Chondrocyte (in vitro differentiated cells): ENCODE measurements around the gene AMN1. TPM values are rescaled to one million over a fixed set of nuclear protein-coding genes. Genes with fewer than 3 reads are reported as not detected.
"Not testable (repeated sequence)": the region's sequence is repeated elsewhere in the genome, so short reads cannot be mapped to it uniquely, and the experiment has no call there.

Experiments
- DNase-seq: peaks from one replicate; pipeline ENCODE4 v3.0.0; 2021; ENCODE audit warnings: mixed read lengths, low spot score
- H3K27ac Mint-ChIP-seq: one replicate; pipeline ENCODE4 v1.8.0; 2021; ENCODE audit warnings: mild to moderate bottlenecking, moderate library complexity, mixed read lengths; ENCODE audit not compliant: unreplicated experiment
- H3K27me3 Mint-ChIP-seq: 2 replicates; pipeline ENCODE4 v1.8.0; 2021; ENCODE audit warnings: low read depth, mixed read lengths
- H3K36me3 Mint-ChIP-seq: 2 replicates; pipeline ENCODE4 v1.8.0; 2021; ENCODE audit warnings: low read depth, mixed read lengths
- H3K4me1 Mint-ChIP-seq: 2 replicates; pipeline ENCODE4 v1.8.0; 2021; ENCODE audit warnings: low read depth, mild to moderate bottlenecking, mixed read lengths
- H3K4me3 Mint-ChIP-seq: one replicate; pipeline ENCODE4 v1.8.0; 2021; ENCODE audit warnings: mild to moderate bottlenecking, moderate library complexity, mixed read lengths; ENCODE audit not compliant: unreplicated experiment
- H3K9me3 Mint-ChIP-seq: 2 replicates; pipeline ENCODE4 v1.8.0; 2021; ENCODE audit warnings: low read depth, mixed read lengths
- CTCF ChIP-seq: fragments of 200-600 bp; sonication (generic); IDR thresholded peaks from 2 replicates; pipeline ENCODE4 v1.5.0; 2021; ENCODE audit warnings: antibody characterized with exemption, mild to moderate bottlenecking, moderate library complexity
- total RNA-seq: library from RNA; stranded (reverse); gene quantifications from 3 replicates; pipeline ENCODE4 v1.2.1, GENCODE V29; 2021

The AMN1 gene
- total RNA-seq, 1 donor from 2014 or later, result 6.6 TPM

- H3K27ac Mint-ChIP-seq, result no peak overlapping the region
- H3K4me1 Mint-ChIP-seq, result no peaks in the 10 kb centered on the region
- no peak for TF ChIP-seq CTCF
- peaks cover 2% of the 10 kb centered on the region for H3K27me3 Mint-ChIP-seq
- H3K36me3 Mint-ChIP-seq, result no peaks in the 10 kb centered on the region
- no peak overlapping the region for H3K4me3 Mint-ChIP-seq
- DNase-seq, result no peak
- H3K9me3 Mint-ChIP-seq, result peaks cover 9% of the 10 kb centered on the region
Observed at GRCh38 chr12:31768046-31768445, 39.2 kb upstream of the AMN1 start.

GRCh38 chr12:31765931-31766330, 37.1 kb upstream of the AMN1 start:
- Mint-ChIP-seq H3K27ac (no peak overlapping the region), H3K4me1 (no peaks in the 10 kb centered on the region), H3K9me3 (peaks cover 7% of the 10 kb centered on the region), H3K36me3 (no peaks in the 10 kb centered on the region), H3K27me3 (no peaks in the 10 kb centered on the region), H3K4me3 (no peak overlapping the region)
- TF ChIP-seq CTCF, result no peak
- no peak for DNase-seq

GRCh38 chr12:31759632-31760459, 31.0 kb upstream of the AMN1 start:
- Mint-ChIP-seq H3K4me3 (no peak overlapping the region), H3K4me1 (no peaks in the 10 kb centered on the region), H3K27me3 (no peaks in the 10 kb centered on the region), H3K36me3 (no peaks in the 10 kb centered on the region), H3K9me3 (peaks cover 2% of the 10 kb centered on the region), H3K27ac (no peak overlapping the region)
- no peak for TF ChIP-seq CTCF
- no peak for DNase-seq

- H3K4me1 Mint-ChIP-seq, H3K9me3 Mint-ChIP-seq, H3K27ac Mint-ChIP-seq, H3K4me3 Mint-ChIP-seq, H3K36me3 Mint-ChIP-seq, DNase-seq, H3K27me3 Mint-ChIP-seq: not testable (repeated sequence)
Observed at GRCh38 chr12:31758297-31758696, 29.5 kb upstream of the AMN1 start.

- DNase-seq, result no peak
- Mint-ChIP-seq H3K4me1 (no peaks in the 10 kb centered on the region), H3K36me3 (no peaks in the 10 kb centered on the region), H3K27ac (no peak overlapping the region), H3K9me3 (no peaks in the 10 kb centered on the region), H3K4me3 (no peak overlapping the region), H3K27me3 (no peaks in the 10 kb centered on the region)
- TF ChIP-seq CTCF, result no peak
Observed at GRCh38 chr12:31756977-31757420, 28.2 kb upstream of the AMN1 start.

GRCh38 chr12:31752450-31752849, 23.6 kb upstream of the AMN1 start:
- H3K36me3 Mint-ChIP-seq, result no peaks in the 10 kb centered on the region
- DNase-seq, result no peak
- no peak overlapping the region for H3K4me3 Mint-ChIP-seq
- TF ChIP-seq CTCF, result no peak
- no peak overlapping the region for H3K27ac Mint-ChIP-seq
- peaks cover 6% of the 10 kb centered on the region for H3K9me3 Mint-ChIP-seq
- peaks cover 15% of the 10 kb centered on the region for H3K4me1 Mint-ChIP-seq
- no peaks in the 10 kb centered on the region for H3K27me3 Mint-ChIP-seq
